A549 (cell line): ENCODE measurements around the gene SNAP29. TPM values are rescaled to one million over a fixed set of nuclear protein-coding genes. Genes with fewer than 3 reads are reported as not detected.
A peak's percentile ranks its signal among the peaks of the same experiment; 100 is the strongest.

Source experiments
- BCL3 ChIP-seq: fragments of >200 bp; sonication (Bioruptor Twin); formaldehyde crosslinking; IDR thresholded peaks from 3 replicates; pipeline ENCODE4 v1.6.1; 2016
- BHLHE40 ChIP-seq: IDR thresholded peaks from 2 replicates; pipeline ENCODE4 v1.6.1; 2012; ENCODE audit warnings: low read depth, low read length, inconsistent platforms
- CBX2 ChIP-seq: fragments of 200-600 bp; sonication (generic); IDR thresholded peaks from 2 replicates; pipeline ENCODE4 v1.6.1; 2016; ENCODE audit warnings: low read depth, mild to moderate bottlenecking, borderline replicate concordance
- CBX8 ChIP-seq: fragments of 200-600 bp; sonication (generic); IDR thresholded peaks from 2 replicates; pipeline ENCODE4 v1.6.1; 2016
- CEBPB ChIP-seq, 2 experiments: fragments of >200 bp in 1 of 2; sonication (Bioruptor Twin) in 1 of 2; formaldehyde crosslinking in 1 of 2; IDR thresholded peaks; 2 replicates each; pipeline ENCODE4 v1.6.1; 2012 to 2016
- CTCF ChIP-seq: fragments of >200 bp; sonication (Bioruptor Twin); formaldehyde crosslinking; IDR thresholded peaks from 3 replicates; pipeline ENCODE4 v1.5.1; 2016
- EHF ChIP-seq: fragments of 250-450 bp; sonication (Bioruptor Pico); IDR thresholded peaks from 2 replicates; pipeline ENCODE4 v1.5.0; 2020; ENCODE audit warnings: mild to moderate bottlenecking
- EHMT2 ChIP-seq: fragments of 200-600 bp; sonication (generic); IDR thresholded peaks from 2 replicates; pipeline ENCODE4 v1.6.1; 2016; ENCODE audit warnings: antibody characterized with exemption, low read depth, mild to moderate bottlenecking, moderate library complexity
- ESRRA ChIP-seq: fragments of 150-350 bp; IDR thresholded peaks from 2 replicates; pipeline ENCODE4 v1.6.1; 2014; ENCODE audit warnings: mild to moderate bottlenecking, low read length, borderline replicate concordance
- FOXS1 ChIP-seq: fragments of 250-450 bp; sonication (Bioruptor Pico); IDR thresholded peaks from 2 replicates; pipeline ENCODE4 v1.5.0; 2020; ENCODE audit warnings: mild to moderate bottlenecking, moderate library complexity
- GATA3 ChIP-seq: IDR thresholded peaks from 2 replicates; pipeline ENCODE4 v1.6.1; 2012; ENCODE audit warnings: borderline replicate concordance
- HDAC2 ChIP-seq: fragments of 200-600 bp; sonication (generic); IDR thresholded peaks from 2 replicates; pipeline ENCODE4 v1.6.1; 2016
- HES2 ChIP-seq: fragments of >200 bp; sonication (Bioruptor Twin); formaldehyde crosslinking; IDR thresholded peaks from 2 replicates; pipeline ENCODE4 v1.6.1; 2016
- HEYL ChIP-seq: fragments of 250-450 bp; sonication (Bioruptor Pico); IDR thresholded peaks from 2 replicates; pipeline ENCODE4 v1.8.0; 2021; ENCODE audit warnings: mild to moderate bottlenecking, moderate library complexity
- HOXA7 ChIP-seq: fragments of 250-450 bp; sonication (Bioruptor Pico); IDR thresholded peaks from 2 replicates; pipeline ENCODE4 v1.5.0; 2020; ENCODE audit warnings: mild to moderate bottlenecking, moderate library complexity
- HOXB5 ChIP-seq: fragments of 250-450 bp; sonication (Bioruptor Pico); IDR thresholded peaks from 2 replicates; pipeline ENCODE4 v1.5.0; 2020; ENCODE audit warnings: mild to moderate bottlenecking, moderate library complexity
- JUN ChIP-seq, 2 experiments: fragments of >200 bp; sonication (Bioruptor Twin); formaldehyde crosslinking; IDR thresholded peaks; 2 replicates in 1 of 2; 3 replicates in 1 of 2; pipeline ENCODE4 v1.6.1; 2016 to 2017
- JUNB ChIP-seq: fragments of >200 bp; sonication (Bioruptor Twin); formaldehyde crosslinking; IDR thresholded peaks from 2 replicates; pipeline ENCODE4 v1.6.1; 2016
- KDM1A ChIP-seq: fragments of 200-600 bp; sonication (generic); IDR thresholded peaks from 2 replicates; pipeline ENCODE4 v1.6.1; 2016; ENCODE audit warnings: low read depth, mild to moderate bottlenecking
- KDM5A ChIP-seq: fragments of 200-600 bp; sonication (generic); IDR thresholded peaks from 2 replicates; pipeline ENCODE4 v1.6.1; 2016; ENCODE audit warnings: antibody characterized with exemption, mild to moderate bottlenecking
- MAFK ChIP-seq: fragments of 450-650 bp; IDR thresholded peaks from 2 replicates; pipeline ENCODE4 v1.6.1; 2014; ENCODE audit not compliant: partially characterized antibody
- MAX ChIP-seq: IDR thresholded peaks from 2 replicates; pipeline ENCODE4 v1.6.1; 2012
- MAZ ChIP-seq: fragments of 150-350 bp; IDR thresholded peaks from 2 replicates; pipeline ENCODE4 v1.6.1; 2014; ENCODE audit warnings: antibody characterized with exemption, low read depth, low read length, borderline replicate concordance
- NFE2L2 ChIP-seq: fragments of 150-350 bp; conservative IDR thresholded peaks from 2 replicates; pipeline ENCODE4 v1.6.1; 2014; ENCODE audit warnings: low read length
- NR3C1 ChIP-seq: fragments of >200 bp; sonication (Bioruptor Twin); formaldehyde crosslinking; IDR thresholded peaks from 3 replicates; pipeline ENCODE4 v1.6.1; 2017
- POLR2AphosphoS2 ChIP-seq: conservative IDR thresholded peaks from 2 replicates; pipeline ENCODE4 v1.6.1; 2012; ENCODE audit warnings: low read length, improper control_type of control experiment, inconsistent platforms
- RARB ChIP-seq: fragments of 250-450 bp; sonication (Bioruptor Pico); IDR thresholded peaks from 2 replicates; pipeline ENCODE4 v1.8.0; 2021; ENCODE audit warnings: mild to moderate bottlenecking, moderate library complexity
- REST ChIP-seq: fragments of 200-600 bp; sonication (generic); IDR thresholded peaks from 2 replicates; pipeline ENCODE4 v1.6.1; 2016; ENCODE audit warnings: antibody characterized with exemption, mild to moderate bottlenecking, moderate library complexity
- TP53 ChIP-seq: fragments of 250-450 bp; sonication (Bioruptor Pico); IDR thresholded peaks from 2 replicates; pipeline ENCODE4 v1.5.0; 2021; ENCODE audit warnings: mild to moderate bottlenecking, moderate library complexity
- ZC3H11A ChIP-seq: fragments of 450-650 bp; IDR thresholded peaks from 2 replicates; pipeline ENCODE4 v1.6.1; 2014; ENCODE audit warnings: antibody characterized with exemption, mild to moderate bottlenecking
- ZSCAN20 ChIP-seq: fragments of 250-450 bp; sonication (Bioruptor Pico); IDR thresholded peaks from 2 replicates; pipeline ENCODE4 v1.8.0; 2022; ENCODE audit warnings: mild to moderate bottlenecking, moderate library complexity
- polyA plus RNA-seq, 4 experiments: library from polyadenylated mRNA; depleted of rRNA in 3 of 4; stranded (reverse); fragments of >200 nt; fragmentation: RNase III in 1 of 4; extraction: RNeasy Plus Mini Kit Qiagen cat#74134 plus additional on column Dnase treatment in 1 of 4; gene quantifications; 2 replicates in 3 of 4; 3 replicates in 1 of 4; pipeline ENCODE4 v1.2.3, GENCODE V29; 2011 to 2017

SNAP29 gene
- polyA plus RNA-seq, 2 of the 4 experiments (the other 2 are of a cell fraction): 14.2 to 20.1 TPM

GRCh38 chr22:20916916-20917810 is 58.4 kb downstream of the SNAP29 start, which contains the start of gene CRKL (continued):
- no peak for TF ChIP-seq TP53
- TF ChIP-seq JUN (IDR thresholded peaks at IDR 0.05): peak in 1 of 2 experiments; percentile 63; a peak in 2 of 5 replicates
- no peak for TF ChIP-seq JUNB
- no peak for TF ChIP-seq ESRRA
- no peak for TF ChIP-seq MAZ
- no peak for TF ChIP-seq BHLHE40
- no peak for TF ChIP-seq FOXS1 (CRISPR knock-in tag)
- TF ChIP-seq GATA3: no peak
- TF ChIP-seq NR3C1: no peak
- TF ChIP-seq KDM1A: no peak
- TF ChIP-seq ZC3H11A: no peak
- TF ChIP-seq REST: no peak
- TF ChIP-seq HOXB5 (CRISPR knock-in tag): no peak
- TF ChIP-seq NFE2L2: no peak
- no peak for TF ChIP-seq HES2
- no peak for TF ChIP-seq CBX2
- TF ChIP-seq MAX: peak; percentile 77
- TF ChIP-seq CTCF: peak; percentile 76
- TF ChIP-seq RARB (CRISPR knock-in tag): no peak
- TF ChIP-seq POLR2AphosphoS2: no peak
- TF ChIP-seq EHMT2: no peak
- no peak for TF ChIP-seq KDM5A
- TF ChIP-seq CEBPB (IDR thresholded peaks at IDR 0.05): 0 out of 4 replicates have a peak, but pooled peaks of 1 of the 2 experiments have one; percentile 13
- TF ChIP-seq ZSCAN20 (CRISPR knock-in tag): no peak
- no peak for TF ChIP-seq MAFK
- TF ChIP-seq EHF: no peak
- no peak for TF ChIP-seq HDAC2
- TF ChIP-seq BCL3: peak; percentile 45; the same call in 1 of the 3 replicates
- TF ChIP-seq CBX8: no peak
- TF ChIP-seq HOXA7 (CRISPR knock-in tag): no peak
- no peak for TF ChIP-seq HEYL (CRISPR knock-in tag)
